Smooth muscle cell (in vitro differentiated cells): ENCODE data around the gene TCF21. TPM values are rescaled to one million over a fixed set of nuclear protein-coding genes. Genes with fewer than 3 reads are reported as not detected.
A peak's percentile ranks its signal among the peaks of the same experiment; 100 is the strongest.

Experiments used
- DNase-seq: peaks from one replicate; lab custom pipeline; 2025; ENCODE audit not compliant: unreplicated experiment; lab: John Stamatoyannopoulos, UW
- H2AFZ ChIP-seq: fragments of 200-600 bp; sonication (generic); 2 replicates; pipeline ENCODE4 v1.6.0; 2016; ENCODE audit warnings: antibody characterized with exemption, low read depth, mild to moderate bottlenecking
- H3F3A ChIP-seq: fragments of 200-600 bp; sonication (generic); 2 replicates; pipeline ENCODE4 v1.6.0; 2017; ENCODE audit warnings: antibody characterized with exemption, low read depth
- H3K27ac ChIP-seq: fragments of 200-600 bp; sonication (generic); 2 replicates; pipeline ENCODE4 v1.5.1; 2016; ENCODE audit warnings: low read depth, mild to moderate bottlenecking
- H3K27me3 ChIP-seq: fragments of 200-600 bp; sonication (generic); 2 replicates; pipeline ENCODE4 v1.6.1; 2016; ENCODE audit warnings: low read depth, mild to moderate bottlenecking
- H3K36me3 ChIP-seq: fragments of 200-600 bp; sonication (generic); 2 replicates; pipeline ENCODE4 v1.5.1; 2016; ENCODE audit warnings: low read depth
- H3K4me1 ChIP-seq: fragments of 200-600 bp; sonication (generic); 2 replicates; pipeline ENCODE4 v1.5.1; 2016; ENCODE audit warnings: low read depth
- H3K4me2 ChIP-seq: fragments of 200-600 bp; sonication (generic); 2 replicates; pipeline ENCODE4 v1.6.0; 2016; ENCODE audit warnings: mild to moderate bottlenecking
- H3K4me3 ChIP-seq: fragments of 200-600 bp; sonication (generic); 2 replicates; pipeline ENCODE4 v1.5.1; 2016; ENCODE audit warnings: mild to moderate bottlenecking
- H3K79me2 ChIP-seq: fragments of 200-600 bp; sonication (generic); 2 replicates; pipeline ENCODE4 v1.6.0; 2016; ENCODE audit warnings: low read depth, mild to moderate bottlenecking
- H3K9ac ChIP-seq: fragments of 200-600 bp; sonication (generic); 2 replicates; pipeline ENCODE4 v1.6.0; 2016; ENCODE audit warnings: low read depth
- H3K9me3 ChIP-seq: fragments of 200-600 bp; sonication (generic); replicated peaks from 2 replicates; pipeline ENCODE4 v1.5.1; 2016; ENCODE audit warnings: low read depth
- H4K20me1 ChIP-seq: fragments of 200-600 bp; sonication (generic); 2 replicates; pipeline ENCODE4 v1.6.0; 2016; ENCODE audit warnings: low read depth
- CTCF ChIP-seq: fragments of 200-600 bp; sonication (generic); IDR thresholded peaks from 2 replicates; pipeline ENCODE4 v1.5.1; 2017; ENCODE audit warnings: borderline replicate concordance, mild to moderate bottlenecking, antibody characterized with exemption; ENCODE audit not compliant: insufficient read depth, poor library complexity, severe bottlenecking
- WGBS: methylation state at CpG from one replicate; pipeline ENCODE4 v1.1.7; 2016; ENCODE audit warnings: low lambda C conversion rate; 5-methylcytosine and 5-hydroxymethylcytosine counted together
- polyA plus RNA-seq: library from polyadenylated mRNA; unstranded; fragments of >200 nt; fragmentation: Nextera tagmentation; extraction: Ambion mirVana; gene quantifications from 2 replicates; pipeline ENCODE4 v1.2.1, GENCODE V29; 2016
- total RNA-seq: library from RNA; depleted of rRNA; stranded (reverse); fragments of >200 nt; gene quantifications from 2 replicates; pipeline ENCODE4 v1.2.3, GENCODE V29; 2014

Gene TCF21
- total and polyA plus RNA-seq, 2 experiments from 2014 or later: 1.2 to 2.4 TPM

DNA sequence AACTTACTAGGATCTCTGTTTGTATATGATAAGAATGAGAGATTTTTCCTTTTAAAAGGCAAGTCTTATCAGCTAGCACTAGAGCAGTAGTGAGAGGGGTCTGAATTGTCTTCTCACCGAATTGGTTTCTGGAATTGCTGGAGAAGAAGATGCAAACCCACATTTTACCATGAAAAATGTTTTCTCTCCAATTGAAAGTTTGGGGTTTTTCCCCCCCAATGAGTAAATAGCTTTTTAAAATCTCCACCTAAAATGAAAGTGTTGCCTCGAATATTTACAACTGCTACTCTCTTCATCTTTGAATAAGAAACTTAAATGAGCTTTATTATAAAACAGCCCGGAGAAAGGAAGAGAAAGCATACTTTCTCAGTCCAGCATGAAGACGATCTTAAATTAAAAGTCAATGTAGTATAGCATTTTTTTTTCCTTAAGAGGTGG, 1.8 kb downstream of the TCF21 start:
- Histone ChIP-seq H3K79me2 (no peaks in the 10 kb centered on the region), H3K4me1 (peaks cover 17% of the 10 kb centered on the region), H3K27ac (peak overlapping the region; percentile 43), H3K27me3 (peaks cover 59% of the 10 kb centered on the region), H4K20me1 (peaks cover 7% of the 10 kb centered on the region), H3K4me3 (peak overlapping the region; percentile 52), H2AFZ (peak overlapping the region; percentile 82), H3F3A (peaks cover 13% of the 10 kb centered on the region), H3K4me2 (peak overlapping the region; percentile 94), H3K9ac (no peak overlapping the region), H3K9me3 (no peaks in the 10 kb centered on the region), H3K36me3 (no peaks in the 10 kb centered on the region)
- DNase-seq: no peak
- TF ChIP-seq CTCF: no peak
- WGBS: 9% methylated on average over 4 of the region's 4 CpGs

DNA sequence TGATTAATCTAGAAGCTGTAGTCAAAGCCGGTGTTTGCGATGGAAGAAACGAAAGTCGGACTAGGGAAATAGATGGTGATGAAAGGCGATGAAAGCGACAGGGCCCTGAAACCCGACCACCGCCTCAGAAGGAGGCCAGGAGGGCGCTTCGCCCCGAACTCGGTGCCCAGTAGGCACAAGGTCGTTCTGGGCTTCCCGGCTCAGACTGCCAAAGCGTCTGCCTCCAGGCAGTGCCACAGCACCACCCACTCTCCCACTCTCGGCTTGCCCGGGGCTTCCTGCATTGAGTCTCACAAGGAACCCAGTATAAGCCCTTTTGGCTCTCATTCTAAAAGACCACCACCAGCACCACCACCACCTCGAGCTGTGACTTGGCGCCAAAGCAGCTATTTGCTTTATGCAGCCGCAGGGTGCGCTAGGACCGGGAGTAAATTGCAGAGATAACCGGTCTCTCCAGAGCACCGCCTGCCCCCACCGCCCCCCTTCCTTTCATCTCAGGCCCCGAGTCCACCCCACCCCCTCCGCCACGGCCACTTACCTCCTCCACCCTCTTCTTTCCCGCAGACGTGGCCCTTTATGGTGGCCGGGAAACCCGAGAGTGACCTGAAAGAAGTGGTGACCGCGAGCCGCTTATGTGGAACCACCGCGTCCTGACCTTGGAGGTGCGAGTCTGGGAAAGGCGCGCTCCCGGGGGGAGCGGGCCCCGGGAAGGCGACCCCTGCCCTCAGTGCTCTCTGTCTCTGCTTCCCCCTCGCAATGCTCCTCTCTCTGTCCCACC, 2.4 kb downstream of the TCF21 start:
- DNase-seq: no peak
- Histone ChIP-seq H3K4me3 (peak overlapping the region; percentile 52), H3K9me3 (no peaks in the 10 kb centered on the region), H3K4me2 (peak overlapping the region; percentile 94), H3K27ac (no peak overlapping the region), H3K36me3 (no peaks in the 10 kb centered on the region), H3K27me3 (peaks cover 65% of the 10 kb centered on the region), H2AFZ (peak overlapping the region; percentile 82), H4K20me1 (peaks cover 7% of the 10 kb centered on the region), H3K4me1 (peaks cover 23% of the 10 kb centered on the region), H3F3A (peaks cover 13% of the 10 kb centered on the region), H3K79me2 (no peaks in the 10 kb centered on the region), H3K9ac (no peak overlapping the region)
- 2% methylated on average over 42 of the region's 45 CpGs for WGBS
- no peak for TF ChIP-seq CTCF

GRCh38 chr6:133891927-133892812, 3.3 kb downstream of the TCF21 start:
- peak overlapping the region; percentile 94 for H3K4me2 ChIP-seq
- peak overlapping the region; percentile 82 for H2AFZ ChIP-seq
- H4K20me1 ChIP-seq: peaks cover 7% of the 10 kb centered on the region
- H3K27ac ChIP-seq: no peak overlapping the region
- H3K27me3 ChIP-seq: peaks cover 73% of the 10 kb centered on the region
- H3F3A ChIP-seq: peaks cover 9% of the 10 kb centered on the region
- H3K4me1 ChIP-seq: peaks cover 23% of the 10 kb centered on the region
- H3K36me3 ChIP-seq: no peaks in the 10 kb centered on the region
- H3K9ac ChIP-seq: no peak overlapping the region
- H3K79me2 ChIP-seq: no peaks in the 10 kb centered on the region
- WGBS: 18% methylated on average over 12 of the region's 12 CpGs
- TF ChIP-seq CTCF: no peak
- H3K9me3 ChIP-seq: no peaks in the 10 kb centered on the region
- DNase-seq: no peak
- H3K4me3 ChIP-seq: peak overlapping the region; percentile 52
